ENCODE results near the gene NAA15.

DNA sequence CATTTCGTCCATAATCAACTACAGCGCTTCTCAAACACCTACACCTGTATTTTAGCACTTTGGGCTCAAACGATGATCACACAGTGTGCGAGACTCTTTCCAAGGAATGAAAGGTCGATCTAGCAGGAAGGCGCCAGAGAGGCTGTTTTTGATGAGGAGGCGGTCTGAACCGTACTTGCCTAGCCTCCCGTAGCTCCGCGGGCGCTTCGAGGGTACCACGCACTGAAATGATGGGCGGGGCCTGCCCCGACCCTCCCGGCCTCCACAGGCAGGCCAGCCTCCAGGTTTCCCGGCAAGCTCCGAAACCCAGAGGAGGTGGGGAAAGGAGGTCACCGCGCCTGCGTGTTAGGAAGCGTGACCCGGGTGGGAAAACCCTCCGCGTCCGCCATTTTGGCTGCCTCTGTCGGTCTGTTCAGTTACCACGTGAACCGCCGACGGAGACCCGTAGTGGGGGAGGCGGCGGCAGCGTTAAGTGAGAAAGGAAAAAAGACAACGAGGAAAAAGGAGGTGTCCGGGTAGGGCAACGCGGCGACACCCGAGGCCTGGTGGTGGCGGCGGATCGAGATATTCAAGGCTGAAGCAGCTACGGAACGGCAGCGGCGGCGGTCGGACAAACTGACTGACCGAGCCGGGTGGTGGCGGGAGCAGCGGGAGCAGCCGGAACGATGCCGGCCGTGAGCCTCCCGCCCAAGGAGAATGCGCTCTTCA lies at the start of gene NAA15:
- TF ChIP-seq ZNF121 (CRISPR knock-in tag; IDR thresholded peaks at IDR 0.05) (no peak), NR2C2 (CRISPR knock-in tag; IDR thresholded peaks at IDR 0.05) (peak; percentile 88), CREB1 (CRISPR knock-in tag; IDR thresholded peaks at IDR 0.05) (no peak; the same call in 1 of the 2 replicates), ATF2 (CRISPR knock-in tag; IDR thresholded peaks at IDR 0.05; ENCODE audit: borderline replicate concordance, low read depth) (no peak), ZNF232 (CRISPR knock-in tag; IDR thresholded peaks at IDR 0.05) (no peak; the same call in 1 of the 2 replicates)
- TF ChIP-seq, protein P1, sequence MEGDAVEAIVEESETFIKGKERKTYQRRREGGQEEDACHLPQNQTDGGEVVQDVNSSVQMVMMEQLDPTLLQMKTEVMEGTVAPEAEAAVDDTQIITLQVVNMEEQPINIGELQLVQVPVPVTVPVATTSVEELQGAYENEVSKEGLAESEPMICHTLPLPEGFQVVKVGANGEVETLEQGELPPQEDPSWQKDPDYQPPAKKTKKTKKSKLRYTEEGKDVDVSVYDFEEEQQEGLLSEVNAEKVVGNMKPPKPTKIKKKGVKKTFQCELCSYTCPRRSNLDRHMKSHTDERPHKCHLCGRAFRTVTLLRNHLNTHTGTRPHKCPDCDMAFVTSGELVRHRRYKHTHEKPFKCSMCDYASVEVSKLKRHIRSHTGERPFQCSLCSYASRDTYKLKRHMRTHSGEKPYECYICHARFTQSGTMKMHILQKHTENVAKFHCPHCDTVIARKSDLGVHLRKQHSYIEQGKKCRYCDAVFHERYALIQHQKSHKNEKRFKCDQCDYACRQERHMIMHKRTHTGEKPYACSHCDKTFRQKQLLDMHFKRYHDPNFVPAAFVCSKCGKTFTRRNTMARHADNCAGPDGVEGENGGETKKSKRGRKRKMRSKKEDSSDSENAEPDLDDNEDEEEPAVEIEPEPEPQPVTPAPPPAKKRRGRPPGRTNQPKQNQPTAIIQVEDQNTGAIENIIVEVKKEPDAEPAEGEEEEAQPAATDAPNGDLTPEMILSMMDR (IDR thresholded peaks at IDR 0.05): no peak
- TF ChIP-seq, protein P2, sequence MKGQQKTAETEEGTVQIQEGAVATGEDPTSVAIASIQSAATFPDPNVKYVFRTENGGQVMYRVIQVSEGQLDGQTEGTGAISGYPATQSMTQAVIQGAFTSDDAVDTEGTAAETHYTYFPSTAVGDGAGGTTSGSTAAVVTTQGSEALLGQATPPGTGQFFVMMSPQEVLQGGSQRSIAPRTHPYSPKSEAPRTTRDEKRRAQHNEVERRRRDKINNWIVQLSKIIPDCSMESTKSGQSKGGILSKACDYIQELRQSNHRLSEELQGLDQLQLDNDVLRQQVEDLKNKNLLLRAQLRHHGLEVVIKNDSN (CRISPR knock-in tag; IDR thresholded peaks at IDR 0.05): peak; percentile 75; the same call in 1 of the 2 replicates
- TF ChIP-seq, protein P3, sequence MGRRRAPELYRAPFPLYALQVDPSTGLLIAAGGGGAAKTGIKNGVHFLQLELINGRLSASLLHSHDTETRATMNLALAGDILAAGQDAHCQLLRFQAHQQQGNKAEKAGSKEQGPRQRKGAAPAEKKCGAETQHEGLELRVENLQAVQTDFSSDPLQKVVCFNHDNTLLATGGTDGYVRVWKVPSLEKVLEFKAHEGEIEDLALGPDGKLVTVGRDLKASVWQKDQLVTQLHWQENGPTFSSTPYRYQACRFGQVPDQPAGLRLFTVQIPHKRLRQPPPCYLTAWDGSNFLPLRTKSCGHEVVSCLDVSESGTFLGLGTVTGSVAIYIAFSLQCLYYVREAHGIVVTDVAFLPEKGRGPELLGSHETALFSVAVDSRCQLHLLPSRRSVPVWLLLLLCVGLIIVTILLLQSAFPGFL (CRISPR knock-in tag; IDR thresholded peaks at IDR 0.05; ENCODE audit: borderline replicate concordance): no peak
- TF ChIP-seq, protein P4, sequence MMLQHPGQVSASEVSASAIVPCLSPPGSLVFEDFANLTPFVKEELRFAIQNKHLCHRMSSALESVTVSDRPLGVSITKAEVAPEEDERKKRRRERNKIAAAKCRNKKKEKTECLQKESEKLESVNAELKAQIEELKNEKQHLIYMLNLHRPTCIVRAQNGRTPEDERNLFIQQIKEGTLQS (CRISPR knock-in tag; conservative IDR thresholded peaks at IDR 0.05): no peak
